IPS-NIHi11 (cell line): ENCODE data around the gene GRIN2A.

Experiments used
- DNase-seq: peaks from one replicate; pipeline ENCODE4 v3.0.0; 2012; ENCODE audit warnings: mixed read lengths, low spot score

Gene GRIN2A

GRCh38 chr16:9766891-9767290, 415.3 kb downstream of the GRIN2A start:
- no peak for DNase-seq

- peak; percentile 41 for DNase-seq
Measured at GRCh38 chr16:9763505-9763904, 418.7 kb downstream of the GRIN2A start.

GRCh38 chr16:9761870-9762269, 420.4 kb downstream of the GRIN2A start:
- DNase-seq, result no peak

- no peak for DNase-seq
Measured at GRCh38 chr16:9757687-9758086, 424.5 kb downstream of the GRIN2A start.

- no peak for DNase-seq
Measured at GRCh38 chr16:9756434-9756833, 425.8 kb downstream of the GRIN2A start.

GRCh38 chr16:9755081-9755480, 427.1 kb downstream of the GRIN2A start:
- DNase-seq, result no peak

- DNase-seq, result no peak
Measured at GRCh38 chr16:9741776-9742175, 440.5 kb downstream of the GRIN2A start.

GRCh38 chr16:9739301-9739700, 442.9 kb downstream of the GRIN2A start:
- DNase-seq, result no peak

GRCh38 chr16:9738690-9739089, 443.5 kb downstream of the GRIN2A start:
- no peak for DNase-seq

- DNase-seq, result no peak
Measured at GRCh38 chr16:9736547-9736946, 445.7 kb downstream of the GRIN2A start.

- no peak for DNase-seq
Measured at GRCh38 chr16:9723136-9723535, 459.1 kb downstream of the GRIN2A start.

GRCh38 chr16:9713907-9714306, 468.3 kb downstream of the GRIN2A start:
- DNase-seq, result no peak

- DNase-seq, result peak; percentile 12
Measured at GRCh38 chr16:9713156-9713555, 469.1 kb downstream of the GRIN2A start.

GRCh38 chr16:9708972-9709620, 473.1 kb downstream of the GRIN2A start:
- DNase-seq, result no peak

- DNase-seq, result no peak
Measured at GRCh38 chr16:9706217-9706836, 475.9 kb downstream of the GRIN2A start.

- no peak for DNase-seq
Measured at GRCh38 chr16:9703731-9704130, 478.5 kb downstream of the GRIN2A start.
